H1 (cell line): ENCODE measurements around the gene SCARF1. TPM values are rescaled to one million over a fixed set of nuclear protein-coding genes. Genes with fewer than 3 reads are reported as not detected.

Experiments
- CTCF ChIA-PET: fragments of 300-600 bp; sonication (Branson Sonifier 250); formaldehyde crosslinking; loops from one replicate; lab custom pipeline; 2021; ENCODE audit not compliant: partially characterized antibody; lab: Charles Lee
- POLR2A ChIA-PET: fragments of 300-600 bp; sonication (Branson Sonifier 250); formaldehyde crosslinking; loops from one replicate; lab custom pipeline; 2021; ENCODE audit warnings: inconsistent platforms; ENCODE audit not compliant: partially characterized antibody; lab: Charles Lee
- DNase-seq, 2 experiments: peaks; one replicate each; pipeline versions ENCODE4 v3.0.0 to v3.0.0-alpha.2; 2010 to 2022; ENCODE audit warnings: low spot score in 2 of 2, low read depth in 1 of 2, mixed read lengths in 1 of 2
- FAIRE-seq: peaks from 2 replicates; lab custom pipeline; 2011; peaks lifted over from hg19 to GRCh38; lab: Jason Lieb, UNC
- H2AFZ ChIP-seq: 2 replicates; pipeline ENCODE4 v1.8.1; 2012; ENCODE audit warnings: low read length, inconsistent platforms
- H2AK5ac ChIP-seq: 2 replicates; pipeline ENCODE4 v1.6.1; 2013; ENCODE audit warnings: low read depth, low read length
- H2BK120ac ChIP-seq: replicated peaks from 2 replicates; pipeline ENCODE3; 2013; ENCODE audit warnings: low read depth, low read length, inconsistent platforms
- H2BK12ac ChIP-seq: 2 replicates; pipeline ENCODE4 v1.6.1; 2013; ENCODE audit warnings: low read depth, low read length
- H2BK15ac ChIP-seq: 2 replicates; pipeline ENCODE4 v1.6.1; 2013; ENCODE audit warnings: low read length
- H2BK20ac ChIP-seq: 2 replicates; pipeline ENCODE4 v1.6.1; 2013; ENCODE audit warnings: low read length
- H2BK5ac ChIP-seq: 2 replicates; pipeline ENCODE4 v1.6.1; 2013; ENCODE audit warnings: low read depth, low read length
- H3K14ac ChIP-seq: 2 replicates; pipeline ENCODE4 v1.6.1; 2013; ENCODE audit warnings: inconsistent platforms; ENCODE audit not compliant: insufficient read length
- H3K18ac ChIP-seq: 2 replicates; pipeline ENCODE4 v1.6.1; 2013; ENCODE audit warnings: low read length; ENCODE audit errors: extremely low read depth
- H3K23ac ChIP-seq: 2 replicates; pipeline ENCODE4 v1.6.1; 2013; ENCODE audit warnings: inconsistent platforms; ENCODE audit not compliant: insufficient read length
- H3K23me2 ChIP-seq: 2 replicates; pipeline ENCODE4 v1.6.1; 2013; ENCODE audit warnings: low read depth, low read length
- H3K27ac ChIP-seq: 2 replicates; pipeline ENCODE4 v1.6.1; 2011; ENCODE audit warnings: low read depth, low read length, inconsistent platforms
- H3K27me3 ChIP-seq, 4 experiments: replicated peaks in 1 of 4; 1 replicate in 1 of 4; 2 replicates in 3 of 4; pipeline versions ENCODE4 v1.6.1 to v1.8.1; 2011 to 2013; ENCODE audit warnings: low read length in 3 of 4, mild to moderate bottlenecking in 3 of 4, inconsistent platforms in 2 of 4, mixed read lengths in 2 of 4, moderate library complexity in 1 of 4; ENCODE audit not compliant: control insufficient read depth in 3 of 4, insufficient read depth in 3 of 4; ENCODE audit errors: extremely low read depth in 1 of 4
- H3K36me3 ChIP-seq, 4 experiments: 2 replicates each; pipeline versions ENCODE4 v1.6.1 to v1.8.1; 2011 to 2013; ENCODE audit warnings: mild to moderate bottlenecking in 4 of 4, low read length in 3 of 4, moderate library complexity in 2 of 4, control low read depth in 1 of 4, inconsistent platforms in 1 of 4; ENCODE audit not compliant: insufficient read depth in 4 of 4, control insufficient read depth in 2 of 4
- H3K4ac ChIP-seq: replicated peaks from 2 replicates; pipeline ENCODE3; 2013; ENCODE audit warnings: low read length, low read depth, mixed read lengths, inconsistent platforms; ENCODE audit not compliant: insufficient read length
- H3K4me1 ChIP-seq, 4 experiments: replicated peaks in 1 of 4; 1 replicate in 1 of 4; 2 replicates in 3 of 4; pipeline versions ENCODE4 v1.6.1 to v1.8.1; 2011 to 2013; ENCODE audit warnings: low read length in 3 of 4, inconsistent platforms in 2 of 4, mixed read lengths in 1 of 4; ENCODE audit not compliant: insufficient read depth in 4 of 4, control insufficient read depth in 3 of 4
- H3K4me2 ChIP-seq, 2 experiments: 2 replicates each; pipeline versions ENCODE4 v1.6.1 to v1.8.1; 2011 to 2013; ENCODE audit warnings: low read depth in 2 of 2, low read length in 2 of 2, control low read depth in 1 of 2, inconsistent platforms in 1 of 2, mild to moderate bottlenecking in 1 of 2; ENCODE audit not compliant: insufficient read depth in 1 of 2
- H3K4me3 ChIP-seq, 4 experiments: fragments of 200-600, 300-600 bp in 1 of 4; sonication (generic), shearing (Covaris generic), sonication (Bioruptor Twin) in 1 of 4; 2 replicates each; pipeline versions ENCODE4 v1.5.1 to v1.8.1; 2011 to 2016; ENCODE audit warnings: low read length in 4 of 4, low read depth in 3 of 4, control low read depth in 2 of 4, inconsistent platforms in 2 of 4, mild to moderate bottlenecking in 2 of 4, mixed read lengths in 1 of 4, moderate library complexity in 1 of 4; ENCODE audit not compliant: insufficient read depth in 2 of 4; ENCODE audit errors: extremely low read depth in 1 of 4
- H3K56ac ChIP-seq: replicated peaks from 2 replicates; pipeline ENCODE3; 2013; ENCODE audit warnings: low read depth, mild to moderate bottlenecking, mixed read lengths, low read length, inconsistent platforms; ENCODE audit not compliant: insufficient read length
- H3K79me1 ChIP-seq: 2 replicates; pipeline ENCODE4 v1.6.1; 2013; ENCODE audit warnings: low read depth, low read length, control low read depth
- H3K79me2 ChIP-seq, 2 experiments: 2 replicates each; pipeline versions ENCODE4 v1.6.1 to v1.8.1; 2012 to 2013; ENCODE audit warnings: low read length in 2 of 2, mild to moderate bottlenecking in 2 of 2, inconsistent platforms in 1 of 2; ENCODE audit not compliant: insufficient read depth in 2 of 2, control insufficient read depth in 1 of 2
- H3K9ac ChIP-seq, 4 experiments: replicated peaks in 1 of 4; 1 replicate in 1 of 4; 2 replicates in 3 of 4; pipeline versions ENCODE4 v1.6.1 to v1.8.1; 2011 to 2013; ENCODE audit warnings: low read depth in 3 of 4, low read length in 3 of 4, control low read depth in 2 of 4, mild to moderate bottlenecking in 2 of 4, moderate library complexity in 2 of 4, inconsistent platforms in 1 of 4; ENCODE audit errors: extremely low read depth in 1 of 4
- H3K9me3 ChIP-seq, 2 experiments: 2 replicates each; pipeline versions ENCODE4 v1.6.1 to v1.8.1; 2012 to 2013; ENCODE audit warnings: mild to moderate bottlenecking in 2 of 2, moderate library complexity in 2 of 2, control low read depth in 1 of 2, inconsistent platforms in 1 of 2, low read depth in 1 of 2, low read length in 1 of 2, mixed read lengths in 1 of 2; ENCODE audit not compliant: insufficient read depth in 2 of 2
- H4K20me1 ChIP-seq, 2 experiments: replicated peaks in 1 of 2; 2 replicates each; pipeline versions ENCODE3 to v1.8.1; 2011 to 2013; ENCODE audit warnings: inconsistent platforms in 2 of 2, low read length in 2 of 2, mild to moderate bottlenecking in 1 of 2; ENCODE audit not compliant: insufficient read depth in 2 of 2, control insufficient read depth in 1 of 2
- H4K5ac ChIP-seq: 2 replicates; pipeline ENCODE4 v1.6.1; 2013; ENCODE audit warnings: low read length, low read depth, mixed read lengths, inconsistent platforms; ENCODE audit not compliant: insufficient read length
- H4K8ac ChIP-seq: 2 replicates; pipeline ENCODE4 v1.8.0; 2013; ENCODE audit warnings: mild to moderate bottlenecking, moderate library complexity, low read length, inconsistent platforms; ENCODE audit not compliant: insufficient read depth; ENCODE audit errors: extremely low read depth
- H4K91ac ChIP-seq: replicated peaks from 2 replicates; pipeline ENCODE3; 2013; ENCODE audit warnings: low read length, mixed read lengths, inconsistent platforms; ENCODE audit not compliant: insufficient read length
- EP300 ChIP-seq, 2 experiments: IDR thresholded peaks; 1 replicate in 1 of 2; 2 replicates in 1 of 2; pipeline ENCODE4 v1.6.1; 2011 to 2012; ENCODE audit warnings: low read depth in 2 of 2, low read length in 2 of 2, mild to moderate bottlenecking in 2 of 2, borderline replicate concordance in 1 of 2, inconsistent platforms in 1 of 2, moderate library complexity in 1 of 2
- KDM1A ChIP-seq: fragments of 200-600, 300-600 bp; sonication (generic); IDR thresholded peaks from 2 replicates; pipeline ENCODE4 v1.7.1; 2016; ENCODE audit warnings: mild to moderate bottlenecking, low read length, borderline replicate concordance
- PHF8 ChIP-seq: fragments of 200-600 bp; sonication (generic); conservative IDR thresholded peaks from 2 replicates; pipeline ENCODE4 v1.7.1; 2012; ENCODE audit warnings: low read depth, mild to moderate bottlenecking, inconsistent platforms, low read length, moderate library complexity
- RAD21 ChIP-seq, 2 experiments: IDR thresholded peaks in 1 of 2; conservative IDR thresholded peaks in 1 of 2; 2 replicates each; pipeline ENCODE4 v1.6.1; 2011; ENCODE audit warnings: low read depth in 2 of 2, low read length in 2 of 2, improper control_type of control experiment in 1 of 2, inconsistent platforms in 1 of 2, mild to moderate bottlenecking in 1 of 2, moderate library complexity in 1 of 2
- RBBP5 ChIP-seq: IDR thresholded peaks from 2 replicates; pipeline ENCODE4 v1.7.1; 2012; ENCODE audit warnings: low read depth, mild to moderate bottlenecking, inconsistent platforms, low read length, moderate library complexity, borderline replicate concordance
- RFX5 ChIP-seq: IDR thresholded peaks from 2 replicates; pipeline ENCODE4 v1.6.1; 2011; ENCODE audit warnings: low read depth, low read length, improper control_type of control experiment, borderline replicate concordance
- SIRT6 ChIP-seq: IDR thresholded peaks from one replicate; pipeline ENCODE4 v1.7.1; 2012; ENCODE audit warnings: low read length, inconsistent platforms
- WGBS, 2 experiments: shearing (Covaris generic) in 1 of 2; methylation state at CpG; one replicate each; pipeline versions ENCODE4 v1.1.6 to v1.1.7; 2013 to 2015; ENCODE audit warnings: low lambda C conversion rate in 2 of 2, mixed read lengths in 2 of 2, inconsistent platforms in 1 of 2, low coverage in 1 of 2, missing lambda C conversion rate in 1 of 2; ENCODE audit not compliant: insufficient replicate concordance in 2 of 2, insufficient coverage in 1 of 2, insufficient read length in 1 of 2; ENCODE audit errors: extremely low coverage in 1 of 2, missing lambda C conversion rate in 1 of 2; 5-methylcytosine and 5-hydroxymethylcytosine counted together
- long read RNA-seq, 2 experiments: library from RNA in 1 of 2; library from capped mRNA in 1 of 2; stranded (forward); transcript quantifications; one replicate each; pipeline ENCODE4 v2.0.0, GENCODE V29; 2021; ENCODE audit warnings: inconsistent platforms in 1 of 2
- polyA minus RNA-seq, 3 experiments: library from RNA; depleted of rRNA, polyadenylated mRNA; stranded (reverse); fragments of >200 nt; gene quantifications; 1 replicate in 2 of 3; 2 replicates in 1 of 3; pipeline ENCODE4 v1.2.3, GENCODE V29; 2011
- polyA plus RNA-seq, 7 experiments: library from polyadenylated mRNA; depleted of rRNA in 3 of 7; stranded (reverse) in 5 of 7; unstranded in 2 of 7; fragments of >200 nt in 5 of 7; fragments of 200-250 nt in 2 of 7; gene quantifications; 1 replicate in 5 of 7; 2 replicates in 1 of 7; 4 replicates in 1 of 7; pipeline versions ENCODE4 v1.2.1 to v1.2.3, GENCODE V29; 2011 to 2013; ENCODE audit warnings: missing spikeins in 2 of 7, mixed read lengths in 2 of 7
- total RNA-seq: library from RNA; stranded (reverse); fragmentation: NEBNext Ultra II Directional; extraction: Animal tissue kit (Norgen Biotek cat#: 25700); gene quantifications from 2 replicates; pipeline ENCODE4 v1.2.1, GENCODE V29; 2021

Gene SCARF1
- total RNA-seq = 1.6 TPM in 2 replicates
- polyA plus RNA-seq (2011; rRNA removed) = 1.1 and 1.5 TPM in 2 replicates
- 0.98 TPM for polyA plus RNA-seq (2011; cell fraction: cytosol; rRNA removed)
- polyA plus RNA-seq (2011; cell fraction: nucleus; rRNA removed) = 3.0 TPM
- polyA plus RNA-seq (2012, experiment 1 of 2) = 0.55 to 1.3 TPM (median 0.90 TPM) in 4 replicates
- 0.55 TPM for polyA plus RNA-seq (2012, experiment 2 of 2)
- polyA plus RNA-seq (2013, experiment 1 of 2) = 3.5 TPM
- 3.3 TPM for polyA plus RNA-seq (2013, experiment 2 of 2)
- polyA minus RNA-seq (2011; rRNA and poly(A)+ RNA removed) = 0.49 and 0.50 TPM in 2 replicates
- polyA minus RNA-seq (2011; cell fraction: cytosol; rRNA and poly(A)+ RNA removed) = not detected
- polyA minus RNA-seq (2011; cell fraction: nucleus; rRNA and poly(A)+ RNA removed) = 1.5 TPM
- long read RNA-seq, experiment 1 = 0 reads
- long read RNA-seq, experiment 2 = 0 reads

GRCh38 chr17:1645207-1646171 is at the start of gene SCARF1:
TSS of gene SCARF1 (minus strand) at chr17:1645732. CDS start at chr17:1645697, 35 bp downstream.
- Histone ChIP-seq H3K56ac (no peak within 1 kb of the TSS), H4K8ac (peak within 1 kb of the TSS; percentile 62), H3K79me2 (no peaks in the 10 kb centered on the region), H3K4me3 (no peak within 1 kb of the TSS), H2BK15ac (peak within 1 kb of the TSS; percentile 81; the same call in 1 of the 2 replicates), H3K9ac (no peak within 1 kb of the TSS; a peak in 1 of 7 replicates), H3K23ac (no peak within 1 kb of the TSS), H3K4me1 (peaks cover 0 to 41% (median 28%) of the 10 kb centered on the region in 4 experiments; a peak in 6 of 7 replicates), H3K9me3 (no peaks in the 10 kb centered on the region), H3K27me3 (peaks cover 0 to 19% (median 8%) of the 10 kb centered on the region in 4 experiments; a peak in 5 of 7 replicates), H3K27ac (no peak within 1 kb of the TSS), H2AFZ (no peak within 1 kb of the TSS), H4K5ac (no peak within 1 kb of the TSS), H3K14ac (no peak within 1 kb of the TSS), H2BK5ac (peak within 1 kb of the TSS; percentile 60; the same call in 1 of the 2 replicates), H2BK120ac (no peak within 1 kb of the TSS), H3K4me2 (no peak within 1 kb of the TSS), H2AK5ac (peak within 1 kb of the TSS; percentile 90; the same call in 1 of the 2 replicates), H3K79me1 (no peaks in the 10 kb centered on the region), H3K18ac (peak within 1 kb of the TSS; percentile 19), H3K23me2 (peaks cover 12% of the 10 kb centered on the region; the same call in 1 of the 2 replicates), H4K20me1 (peaks cover 0 to 6% of the 10 kb centered on the region in 2 experiments), H4K91ac (peak within 1 kb of the TSS; percentile 49), H2BK12ac (peak within 1 kb of the TSS; percentile 81; the same call in 1 of the 2 replicates), H3K4ac (no peak within 1 kb of the TSS), H2BK20ac (peak within 1 kb of the TSS; percentile 61; the same call in 1 of the 2 replicates), H3K36me3 (peaks cover 0 to 2% (median 0%) of the 10 kb centered on the region in 4 experiments; a peak in 2 of 8 replicates)
- POLR2A ChIA-PET = interaction anchor here (0.7 to 1.9 kb wide), 7 partner anchors 9 to 78 kb away, joined by 3 to 8 read pairs (median 4); partner anchors contain the start of gene SLC43A2
- CTCF ChIA-PET = interaction anchor here (0.8 to 2.5 kb wide), 11 partner anchors 8 to 452 kb away, joined by 3 to 15 read pairs (median 4); no protein-coding TSS in a partner anchor
- WGBS, 2 experiments = 86% methylated on average over 17 of the region's 25 CpGs; no CpG with 5 or more reads in 1 of the 2 experiments
- DNase-seq (no peak), FAIRE-seq (no peak)
- TF ChIP-seq RFX5 (no peak), RAD21 (IDR thresholded peaks at IDR 0.05 in 1 of 2, conservative IDR thresholded peaks at IDR 0.05 in 1 of 2; ENCODE audit: low read depth in 2 of 2, low read length in 2 of 2) (no peak), EP300 (IDR thresholded peaks at IDR 0.05; ENCODE audit: borderline replicate concordance in 1 of 2, low read depth in 2 of 2, low read length in 2 of 2) (no peak), SIRT6 (no peak), KDM1A (no peak), RBBP5 (no peak), PHF8 (no peak)
